SK-N-SH (cell line): Measurements from ENCODE around the gene CLMP. TPM values are rescaled to one million over a fixed set of nuclear protein-coding genes. Genes with fewer than 3 reads are reported as not detected.

Source experiments
- CTCF ChIA-PET: fragments of 300-600, 350-600 bp; formaldehyde crosslinking; extraction: SDS; loops from one replicate; lab custom pipeline; 2021; lab: Yijun Ruan, JAX
- POLR2A ChIA-PET: fragments of 350-600 bp; sonication (Branson Sonifier 250); formaldehyde crosslinking; extraction: SDS; loops from one replicate; lab custom pipeline; 2020; ENCODE audit warnings: antibody characterized with exemption, inconsistent platforms; lab: Yijun Ruan, JAX
- DNase-seq: peaks from one replicate; pipeline ENCODE4 v3.0.0; 2012
- H2AFZ ChIP-seq: fragments of 200-600 bp; sonication (generic); 2 replicates; pipeline ENCODE4 v1.8.1; 2016; ENCODE audit warnings: antibody characterized with exemption, mild to moderate bottlenecking, low read depth
- H3F3A ChIP-seq: fragments of 200-600 bp; sonication (generic); replicated peaks from 2 replicates; pipeline ENCODE3; 2016; ENCODE audit warnings: antibody characterized with exemption, mild to moderate bottlenecking; ENCODE audit not compliant: insufficient read depth
- H3K27ac ChIP-seq, 2 experiments: fragments of 200-500 bp in 1 of 2; fragments of 200-600 bp in 1 of 2; sonication (Bioruptor generic) in 1 of 2; sonication (generic), shearing (Covaris generic) in 1 of 2; 2 replicates each; pipeline versions ENCODE4 v1.5.1 to v1.6.1; 2014 to 2016; ENCODE audit warnings: low read depth in 2 of 2, inconsistent platforms in 1 of 2, low read length in 1 of 2, mild to moderate bottlenecking in 1 of 2, mixed read lengths in 1 of 2
- H3K27me3 ChIP-seq: fragments of 200-600 bp; sonication (generic), shearing (Covaris generic); 2 replicates; pipeline ENCODE4 v1.6.1; 2016; ENCODE audit warnings: mixed run types; ENCODE audit not compliant: insufficient read depth
- H3K36me3 ChIP-seq, 2 experiments: fragments of 200-500 bp in 1 of 2; fragments of 200-600 bp in 1 of 2; sonication (Bioruptor generic) in 1 of 2; sonication (generic) in 1 of 2; replicated peaks in 1 of 2; 2 replicates each; pipeline versions ENCODE3 to v1.5.1; 2014 to 2016; ENCODE audit warnings: low read length in 1 of 2, mild to moderate bottlenecking in 1 of 2; ENCODE audit not compliant: insufficient read depth in 2 of 2, control insufficient read depth in 1 of 2
- H3K4me1 ChIP-seq, 2 experiments: fragments of 200-500 bp in 1 of 2; fragments of 200-600 bp in 1 of 2; sonication (Bioruptor generic) in 1 of 2; sonication (generic), shearing (Covaris generic) in 1 of 2; 2 replicates each; pipeline versions ENCODE4 v1.5.1 to v1.6.1; 2014 to 2016; ENCODE audit warnings: low read depth in 1 of 2, low read length in 1 of 2, mixed run types in 1 of 2; ENCODE audit not compliant: insufficient read depth in 2 of 2, control insufficient read depth in 1 of 2
- H3K4me2 ChIP-seq: fragments of 200-600 bp; sonication (generic), shearing (Covaris generic); 2 replicates; pipeline ENCODE4 v1.6.1; 2017; ENCODE audit warnings: mixed run types
- H3K4me3 ChIP-seq, 2 experiments: fragments of 200-500 bp in 1 of 2; fragments of 200-600 bp in 1 of 2; sonication (Bioruptor generic) in 1 of 2; sonication (generic), shearing (Covaris generic) in 1 of 2; 2 replicates each; pipeline versions ENCODE4 v1.5.1 to v1.8.1; 2014 to 2016; ENCODE audit warnings: low read depth in 2 of 2, inconsistent platforms in 1 of 2, low read length in 1 of 2, mild to moderate bottlenecking in 1 of 2, mixed read lengths in 1 of 2, moderate library complexity in 1 of 2
- H3K79me2 ChIP-seq: fragments of 200-600 bp; sonication (generic); 2 replicates; pipeline ENCODE4 v1.8.1; 2017; ENCODE audit warnings: mild to moderate bottlenecking; ENCODE audit not compliant: insufficient read depth
- H3K9ac ChIP-seq: fragments of 200-600 bp; sonication (generic); 2 replicates; pipeline ENCODE4 v1.6.1; 2017; ENCODE audit warnings: mixed run types
- H3K9me2 ChIP-seq: fragments of 200-600 bp; sonication (generic); 2 replicates; pipeline ENCODE4 v1.6.1; 2017; ENCODE audit warnings: mixed run types
- H3K9me3 ChIP-seq: fragments of 200-600 bp; sonication (generic); 2 replicates; pipeline ENCODE4 v1.6.1; 2017; ENCODE audit warnings: mixed run types, mild to moderate bottlenecking, moderate library complexity
- H4K20me1 ChIP-seq: fragments of 200-600 bp; sonication (generic); 2 replicates; pipeline ENCODE4 v1.6.1; 2017; ENCODE audit warnings: mild to moderate bottlenecking, mixed run types; ENCODE audit not compliant: insufficient read depth
- CHD2 ChIP-seq: fragments of 150-350 bp; IDR thresholded peaks from 2 replicates; pipeline ENCODE4 v1.6.1; 2018; ENCODE audit warnings: low read length; ENCODE audit not compliant: partially characterized antibody
- CTCF ChIP-seq: fragments of 200-600 bp; sonication (generic); IDR thresholded peaks from 2 replicates; pipeline ENCODE4 v1.6.1; 2017; ENCODE audit warnings: antibody characterized with exemption, mild to moderate bottlenecking, moderate library complexity
- ELF1 ChIP-seq: IDR thresholded peaks from 2 replicates; pipeline ENCODE4 v1.4.0; 2012
- EP300 ChIP-seq, 2 experiments: IDR thresholded peaks; 2 replicates each; pipeline versions ENCODE4 v1.4.0 to v1.6.1; 2012; ENCODE audit warnings: borderline replicate concordance in 1 of 2, low read depth in 1 of 2, low read length in 1 of 2
- FOXM1 ChIP-seq: IDR thresholded peaks from 2 replicates; pipeline ENCODE4 v1.4.0; 2012; ENCODE audit warnings: low read depth, mild to moderate bottlenecking
- JUND ChIP-seq: IDR thresholded peaks from 2 replicates; pipeline ENCODE4 v1.4.0; 2012
- MEF2A ChIP-seq: IDR thresholded peaks from 2 replicates; pipeline ENCODE4 v1.4.0; 2012; ENCODE audit warnings: low read depth, borderline replicate concordance
- MXI1 ChIP-seq: IDR thresholded peaks from 2 replicates; pipeline ENCODE4 v1.6.1; 2012; ENCODE audit warnings: mild to moderate bottlenecking, low read depth, low read length, improper control_type of control experiment
- NFIC ChIP-seq: IDR thresholded peaks from 2 replicates; pipeline ENCODE4 v1.4.0; 2012; ENCODE audit warnings: borderline replicate concordance
- PBX3 ChIP-seq: IDR thresholded peaks from 2 replicates; pipeline ENCODE4; 2012
- POLR2AphosphoS5 ChIP-seq: IDR thresholded peaks from 2 replicates; pipeline ENCODE4 v1.6.1; 2012; ENCODE audit warnings: low read depth, low read length
- RAD21 ChIP-seq: IDR thresholded peaks from 2 replicates; pipeline ENCODE4 v1.6.1; 2012; ENCODE audit warnings: mild to moderate bottlenecking, low read length
- RCOR1 ChIP-seq: fragments of 150-350 bp; IDR thresholded peaks from 2 replicates; pipeline ENCODE4 v1.6.1; 2017; ENCODE audit warnings: antibody characterized with exemption, low read length
- REST ChIP-seq: IDR thresholded peaks from 2 replicates; pipeline ENCODE4 v1.6.1; 2012; ENCODE audit warnings: mild to moderate bottlenecking, low read depth, low read length, moderate library complexity
- RFX5 ChIP-seq: IDR thresholded peaks from 2 replicates; pipeline ENCODE4 v1.6.1; 2012; ENCODE audit warnings: mild to moderate bottlenecking, improper control_type of control experiment, low read length
- RXRA ChIP-seq: IDR thresholded peaks from 2 replicates; pipeline ENCODE4 v1.4.0; 2012; ENCODE audit warnings: low read depth, mild to moderate bottlenecking, borderline replicate concordance
- USF2 ChIP-seq: fragments of 150-350 bp; IDR thresholded peaks from 2 replicates; pipeline ENCODE4 v1.6.1; 2017; ENCODE audit warnings: antibody characterized with exemption, low read length, low read depth, borderline replicate concordance
- ZBTB33 ChIP-seq: IDR thresholded peaks from 2 replicates; pipeline ENCODE4 v1.4.0; 2012; ENCODE audit warnings: low read depth, borderline replicate concordance
- WGBS: methylation state at CpG from one replicate; pipeline ENCODE4 v1.1.6; 2017; ENCODE audit warnings: low lambda C conversion rate; 5-methylcytosine and 5-hydroxymethylcytosine counted together
- polyA plus RNA-seq, 3 experiments: library from polyadenylated mRNA; depleted of rRNA; stranded (reverse); fragments of >200 nt; gene quantifications; 2 replicates each; pipeline ENCODE4 v1.2.3, GENCODE V29; 2012

Gene CLMP
- polyA plus RNA-seq, 1 of the 3 experiments (the other 2 are of a cell fraction) = 61.9 TPM

- TF ChIP-seq USF2 (no peak), CHD2 (no peak), PBX3 (no peak), NFIC (peak; percentile 7; the same call in 1 of the 2 replicates), RCOR1 (no peak), RAD21 (no peak)
These were observed 23.4 kb upstream of the CLMP start (continued) for GRCh38 chr11:123218451-123218850.

- 70% methylated on average over 3 of the region's 3 CpGs for WGBS
- POLR2A ChIA-PET = no interaction called here
These were observed 22.8 kb upstream of the CLMP start for GRCh38 chr11:123217897-123218296.

More at GRCh38 chr11:123217897-123218296, 22.8 kb upstream of the CLMP start:
- Histone ChIP-seq H3F3A (peaks cover 22% of the 10 kb centered on the region), H3K4me3 (no peak overlapping the region), H3K9me2 (no peaks in the 10 kb centered on the region), H3K79me2 (no peaks in the 10 kb centered on the region), H3K27me3 (no peaks in the 10 kb centered on the region), H3K9ac (peak overlapping the region; percentile 38; the same call in 1 of the 2 replicates), H3K4me1 (peaks cover 0 to 20% of the 10 kb centered on the region in 2 experiments; a peak in 2 of 4 replicates), H4K20me1 (no peaks in the 10 kb centered on the region), H3K27ac (peak overlapping the region in 1 of 2 experiments; percentile 49; a peak in 2 of 4 replicates), H3K36me3 (no peaks in the 10 kb centered on the region), H3K9me3 (no peaks in the 10 kb centered on the region), H3K4me2 (0 out of 2 replicates have a peak overlapping the region, but pooled peaks have one; percentile 21), H2AFZ (peak overlapping the region; percentile 80; the same call in 1 of the 2 replicates)
- TF ChIP-seq REST = no peak
- TF ChIP-seq EP300 (IDR thresholded peaks at IDR 0.05; ENCODE audit: borderline replicate concordance in 1 of 2, low read depth in 1 of 2, low read length in 1 of 2) = no peak
- TF ChIP-seq CTCF = no peak
- TF ChIP-seq RXRA = no peak
- no peak for TF ChIP-seq FOXM1
- no peak for TF ChIP-seq ZBTB33
- TF ChIP-seq RFX5 = no peak
- TF ChIP-seq MEF2A = no peak
- no peak for TF ChIP-seq ELF1
- TF ChIP-seq RCOR1 = no peak
- no peak for TF ChIP-seq NFIC
- TF ChIP-seq MXI1 = no peak
- TF ChIP-seq JUND = no peak
- no peak for TF ChIP-seq POLR2AphosphoS5
- CTCF ChIA-PET = interaction anchor here (1.0 kb wide), 1 partner anchor 44 kb away, joined by 3 read pairs; no protein-coding TSS in a partner anchor
- DNase-seq = no peak
